ENCODE measurements around the gene TTC7B.

The TTC7B gene

DNA sequence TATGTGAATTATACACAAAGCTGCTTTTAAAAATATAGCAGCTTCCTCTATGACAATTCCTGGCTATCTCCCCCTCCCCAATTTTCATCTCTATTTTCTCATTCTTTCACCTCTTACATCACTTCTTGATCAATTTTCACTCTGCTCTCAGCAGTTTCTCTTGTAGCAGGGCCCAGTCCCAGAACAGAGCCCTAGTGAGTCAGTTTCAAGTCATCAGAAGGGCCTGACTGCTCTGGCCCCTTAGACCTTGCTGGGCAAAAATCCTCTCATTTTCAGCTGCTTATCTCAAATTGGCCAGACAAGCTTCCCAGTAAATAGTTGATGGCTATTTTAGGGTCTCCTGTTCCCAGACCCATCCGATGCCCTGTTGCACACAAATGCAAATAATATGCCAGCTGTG, 101.4 kb downstream of the TTC7B start:
- Histone ChIP-seq H3K9me3 (ENCODE audit: low read length) (no peaks in the 10 kb centered on the region), H3K36me3 (ENCODE audit: insufficient read depth, low read length) (no peaks in the 10 kb centered on the region), H3K4me3 (ENCODE audit: low read depth in 1 of 2, low read length in 2 of 2) (no peak overlapping the region), H3K4me1 (ENCODE audit: insufficient read depth, low read length) (no peaks in the 10 kb centered on the region), H3K27me3 (ENCODE audit: control insufficient read depth in 1 of 2, insufficient read depth in 2 of 2, low read length in 2 of 2) (no peaks in the 10 kb centered on the region), H3K27ac (ENCODE audit: low read depth, low read length) (no peak overlapping the region), H3K9ac (ENCODE audit: low read length) (no peak overlapping the region)

- Histone ChIP-seq H3K9me3 (ENCODE audit: low read length) (no peaks in the 10 kb centered on the region), H3K27ac (ENCODE audit: low read depth, low read length) (no peak overlapping the region), H3K4me1 (ENCODE audit: insufficient read depth, low read length) (no peaks in the 10 kb centered on the region), H3K27me3 (ENCODE audit: control insufficient read depth in 1 of 2, insufficient read depth in 2 of 2, low read length in 2 of 2) (no peaks in the 10 kb centered on the region), H3K9ac (ENCODE audit: low read length) (no peak overlapping the region), H3K36me3 (ENCODE audit: insufficient read depth, low read length) (no peaks in the 10 kb centered on the region), H3K4me3 (ENCODE audit: low read depth in 1 of 2, low read length in 2 of 2) (no peak overlapping the region)
These were observed 111.4 kb downstream of the TTC7B start for GRCh38 chr14:90704738-90705392.

- no peaks in the 10 kb centered on the region for H3K36me3 ChIP-seq (ENCODE audit: insufficient read depth, low read length)
- no peak overlapping the region for H3K9ac ChIP-seq (ENCODE audit: low read length)
- no peaks in the 10 kb centered on the region for H3K27me3 ChIP-seq (ENCODE audit: control insufficient read depth in 1 of 2, insufficient read depth in 2 of 2, low read length in 2 of 2)
- no peak overlapping the region for H3K27ac ChIP-seq (ENCODE audit: low read depth, low read length)
- peaks cover 2% of the 10 kb centered on the region for H3K4me1 ChIP-seq (ENCODE audit: insufficient read depth, low read length)
- no peaks in the 10 kb centered on the region for H3K9me3 ChIP-seq (ENCODE audit: low read length)
- H3K4me3 ChIP-seq (ENCODE audit: low read depth in 1 of 2, low read length in 2 of 2), result no peak overlapping the region
These were observed 112.1 kb downstream of the TTC7B start for GRCh38 chr14:90703841-90704737.

DNA sequence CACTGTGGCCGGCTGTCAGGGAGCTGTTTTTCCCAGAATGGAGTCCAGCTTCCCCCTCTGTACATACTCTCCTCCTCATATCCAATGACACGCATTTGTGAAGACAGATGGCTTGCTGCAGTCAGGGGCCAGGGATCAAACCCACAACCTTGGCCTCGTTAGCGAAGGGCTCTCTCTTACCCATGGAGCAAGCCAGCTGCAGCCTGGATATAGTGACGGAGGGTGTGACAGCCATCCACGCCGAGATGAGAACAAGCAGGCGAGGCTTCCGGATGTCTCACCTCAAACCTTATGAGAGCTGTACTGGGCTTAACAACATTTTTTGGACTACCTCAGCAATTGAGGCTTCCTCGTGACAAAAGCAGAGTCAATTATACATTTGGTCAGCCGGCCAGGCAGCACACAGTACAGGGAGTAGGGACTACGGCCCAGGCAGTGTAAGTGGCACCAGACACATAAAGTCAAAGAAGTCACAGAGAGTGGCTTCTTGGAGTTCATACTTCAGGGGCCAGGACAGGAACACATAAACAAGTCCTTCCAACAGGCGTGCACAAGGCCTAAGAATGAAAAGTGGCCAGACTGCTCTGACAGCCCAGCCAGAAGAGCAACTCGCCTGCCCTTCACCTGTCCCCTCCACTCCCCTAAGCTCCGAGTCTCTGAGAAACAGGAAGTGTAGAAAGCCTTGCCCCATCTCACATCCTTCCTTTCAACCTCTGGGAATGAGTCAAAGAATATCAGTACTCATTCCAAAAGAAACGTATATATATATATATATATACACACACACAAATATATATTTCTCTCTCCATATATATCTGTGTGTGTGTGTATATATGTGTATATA, 115.1 kb downstream of the TTC7B start:
- H3K9ac ChIP-seq (ENCODE audit: low read length), result no peak overlapping the region
- H3K27ac ChIP-seq (ENCODE audit: low read depth, low read length), result no peak overlapping the region
- no peak overlapping the region for H3K4me3 ChIP-seq (ENCODE audit: low read depth in 1 of 2, low read length in 2 of 2)
- H3K9me3 ChIP-seq (ENCODE audit: low read length), result no peaks in the 10 kb centered on the region
- H3K36me3 ChIP-seq (ENCODE audit: insufficient read depth, low read length), result no peaks in the 10 kb centered on the region
- peaks cover 31% of the 10 kb centered on the region for H3K4me1 ChIP-seq (ENCODE audit: insufficient read depth, low read length)
- no peaks in the 10 kb centered on the region for H3K27me3 ChIP-seq (ENCODE audit: control insufficient read depth in 1 of 2, insufficient read depth in 2 of 2, low read length in 2 of 2)

- Histone ChIP-seq H3K4me3 (ENCODE audit: low read depth in 1 of 2, low read length in 2 of 2) (no peak overlapping the region), H3K27me3 (ENCODE audit: control insufficient read depth in 1 of 2, insufficient read depth in 2 of 2, low read length in 2 of 2) (no peaks in the 10 kb centered on the region), H3K27ac (ENCODE audit: low read depth, low read length) (no peak overlapping the region), H3K9ac (ENCODE audit: low read length) (no peak overlapping the region), H3K36me3 (ENCODE audit: insufficient read depth, low read length) (no peaks in the 10 kb centered on the region), H3K4me1 (ENCODE audit: insufficient read depth, low read length) (peaks cover 38% of the 10 kb centered on the region), H3K9me3 (ENCODE audit: low read length) (no peaks in the 10 kb centered on the region)
These were observed 117.2 kb downstream of the TTC7B start for GRCh38 chr14:90699016-90699415.

GRCh38 chr14:90698379-90698869, 117.8 kb downstream of the TTC7B start:
- peaks cover 38% of the 10 kb centered on the region for H3K4me1 ChIP-seq (ENCODE audit: insufficient read depth, low read length)
- H3K27ac ChIP-seq (ENCODE audit: low read depth, low read length), result peak overlapping the region; percentile 93
- no peaks in the 10 kb centered on the region for H3K27me3 ChIP-seq (ENCODE audit: control insufficient read depth in 1 of 2, insufficient read depth in 2 of 2, low read length in 2 of 2)
- H3K4me3 ChIP-seq (ENCODE audit: low read depth in 1 of 2, low read length in 2 of 2), result no peak overlapping the region
- H3K9me3 ChIP-seq (ENCODE audit: low read length), result no peaks in the 10 kb centered on the region
- no peaks in the 10 kb centered on the region for H3K36me3 ChIP-seq (ENCODE audit: insufficient read depth, low read length)
- H3K9ac ChIP-seq (ENCODE audit: low read length), result no peak overlapping the region

DNA sequence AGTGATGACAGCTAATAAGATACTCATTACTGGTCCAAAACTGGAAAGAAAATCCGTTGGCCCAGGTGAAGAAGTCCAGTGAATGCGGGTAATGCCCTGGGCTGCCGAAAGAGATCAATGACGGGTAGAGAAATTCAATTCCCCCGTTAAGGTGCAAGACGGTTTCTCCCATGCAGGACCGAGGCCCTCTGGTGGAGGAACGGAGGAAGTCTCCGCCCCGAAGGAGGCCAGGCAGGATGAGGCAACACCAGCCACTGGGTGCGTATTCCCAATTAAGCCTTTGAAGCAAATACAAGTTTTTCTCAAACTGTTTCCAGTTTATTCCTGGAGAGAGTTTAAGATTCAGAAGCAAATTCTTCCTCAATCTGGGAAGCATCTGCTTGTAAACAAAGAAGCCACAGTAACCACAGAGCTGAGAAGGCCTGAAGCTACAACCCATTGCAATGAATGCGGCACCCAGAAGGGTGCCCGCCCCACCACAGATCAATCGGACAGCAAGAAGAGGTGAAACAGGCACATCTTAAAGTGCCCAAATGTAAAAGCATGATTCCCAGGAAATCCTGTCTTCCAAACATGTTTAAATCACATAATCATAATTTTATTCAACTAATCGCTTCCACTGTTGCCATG, 118.5 kb downstream of the TTC7B start:
- peaks cover 38% of the 10 kb centered on the region for H3K4me1 ChIP-seq (ENCODE audit: insufficient read depth, low read length)
- peak overlapping the region; percentile 93 for H3K27ac ChIP-seq (ENCODE audit: low read depth, low read length)
- no peaks in the 10 kb centered on the region for H3K27me3 ChIP-seq (ENCODE audit: control insufficient read depth in 1 of 2, insufficient read depth in 2 of 2, low read length in 2 of 2)
- no peak overlapping the region for H3K4me3 ChIP-seq (ENCODE audit: low read depth in 1 of 2, low read length in 2 of 2)
- no peaks in the 10 kb centered on the region for H3K9me3 ChIP-seq (ENCODE audit: low read length)
- no peak overlapping the region for H3K9ac ChIP-seq (ENCODE audit: low read length)
- H3K36me3 ChIP-seq (ENCODE audit: insufficient read depth, low read length), result no peaks in the 10 kb centered on the region

DNA sequence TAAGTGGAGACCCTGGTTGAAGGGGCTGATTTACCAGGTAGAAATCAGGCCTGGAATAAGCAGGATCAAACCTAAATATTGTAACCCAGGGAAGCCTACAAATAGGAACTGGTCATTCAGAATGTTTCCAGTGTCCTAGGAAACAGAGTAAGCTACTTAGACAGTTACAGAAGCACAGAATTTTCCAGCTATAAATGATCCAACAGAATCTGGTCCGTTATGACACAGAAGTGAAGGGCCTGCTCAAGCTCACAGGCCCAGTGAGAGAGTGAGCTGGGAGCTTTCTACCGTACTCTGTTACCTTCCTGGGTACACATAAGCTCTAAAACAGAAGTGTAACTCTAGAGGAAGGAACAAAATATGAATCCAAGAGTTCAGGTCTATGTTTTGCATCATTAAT, 119.1 kb downstream of the TTC7B start:
- no peaks in the 10 kb centered on the region for H3K27me3 ChIP-seq (ENCODE audit: control insufficient read depth in 1 of 2, insufficient read depth in 2 of 2, low read length in 2 of 2)
- H3K9me3 ChIP-seq (ENCODE audit: low read length), result no peaks in the 10 kb centered on the region
- peak overlapping the region; percentile 47 for H3K9ac ChIP-seq (ENCODE audit: low read length)
- H3K4me3 ChIP-seq (ENCODE audit: low read depth in 1 of 2, low read length in 2 of 2), result peak overlapping the region in 1 of 2 donors; percentile 7
- H3K4me1 ChIP-seq (ENCODE audit: insufficient read depth, low read length), result peaks cover 38% of the 10 kb centered on the region
- H3K36me3 ChIP-seq (ENCODE audit: insufficient read depth, low read length), result no peaks in the 10 kb centered on the region
- peak overlapping the region; percentile 93 for H3K27ac ChIP-seq (ENCODE audit: low read depth, low read length)

DNA sequence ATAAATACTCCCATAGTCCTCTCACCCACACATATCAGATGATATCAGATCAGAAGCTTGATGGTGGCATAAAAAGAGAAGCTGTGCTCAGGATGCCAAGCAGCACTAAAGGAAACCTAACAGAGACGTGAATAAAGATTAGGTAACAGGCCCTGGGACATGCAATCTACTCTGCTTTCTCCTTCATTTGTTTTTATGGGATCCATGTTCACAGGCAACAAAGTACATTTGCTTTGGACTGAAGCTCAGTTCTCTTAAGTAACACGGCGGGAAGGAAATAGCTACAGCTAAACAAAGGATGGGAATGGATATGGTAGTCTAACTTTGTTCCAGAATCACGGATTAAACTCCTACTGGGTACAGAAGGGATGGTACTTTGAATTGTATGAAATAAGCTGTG, 119.5 kb downstream of the TTC7B start:
- Histone ChIP-seq H3K4me1 (ENCODE audit: insufficient read depth, low read length) (peaks cover 38% of the 10 kb centered on the region), H3K9ac (ENCODE audit: low read length) (peak overlapping the region; percentile 47), H3K4me3 (ENCODE audit: low read depth in 1 of 2, low read length in 2 of 2) (peak overlapping the region in 1 of 2 donors; percentile 7), H3K9me3 (ENCODE audit: low read length) (no peaks in the 10 kb centered on the region), H3K27me3 (ENCODE audit: control insufficient read depth in 1 of 2, insufficient read depth in 2 of 2, low read length in 2 of 2) (no peaks in the 10 kb centered on the region), H3K36me3 (ENCODE audit: insufficient read depth, low read length) (no peaks in the 10 kb centered on the region), H3K27ac (ENCODE audit: low read depth, low read length) (peak overlapping the region; percentile 93)

GRCh38 chr14:90695997-90696660, 120.1 kb downstream of the TTC7B start:
- Histone ChIP-seq H3K36me3 (ENCODE audit: insufficient read depth, low read length) (no peaks in the 10 kb centered on the region), H3K9ac (ENCODE audit: low read length) (peak overlapping the region; percentile 47), H3K4me1 (ENCODE audit: insufficient read depth, low read length) (peaks cover 38% of the 10 kb centered on the region), H3K4me3 (ENCODE audit: low read depth in 1 of 2, low read length in 2 of 2) (peak overlapping the region in 1 of 2 donors; percentile 7), H3K27me3 (ENCODE audit: control insufficient read depth in 1 of 2, insufficient read depth in 2 of 2, low read length in 2 of 2) (no peaks in the 10 kb centered on the region), H3K9me3 (ENCODE audit: low read length) (no peaks in the 10 kb centered on the region), H3K27ac (ENCODE audit: low read depth, low read length) (peak overlapping the region; percentile 93)

All from muscle layer of colon (tissue), 2 donors.